ENCODE results near the gene SERPINB11.
"Not testable (repeated sequence)": the region's sequence is repeated elsewhere in the genome, so short reads cannot be mapped to it uniquely, and the experiment has no call there.

SERPINB11 gene

DNA sequence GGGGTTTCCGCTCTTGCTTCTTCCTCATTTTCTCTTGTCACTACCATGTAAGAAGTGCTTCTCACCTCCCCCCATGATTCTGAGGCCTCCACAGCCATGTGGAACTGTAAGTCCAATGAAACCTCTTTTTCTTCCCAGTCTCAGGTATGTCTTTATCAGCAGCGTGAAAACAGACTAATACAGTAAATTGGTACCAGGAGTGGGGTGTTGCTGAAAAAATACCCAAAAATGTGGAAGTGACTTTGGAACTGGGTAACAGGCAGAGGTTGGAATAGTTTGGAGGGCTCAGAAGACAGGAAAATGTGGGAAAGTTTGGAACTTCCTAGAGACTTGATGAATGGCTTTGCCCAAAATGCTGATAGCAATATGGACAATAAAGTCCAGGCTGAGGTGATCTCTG, 57.0 kb downstream of the SERPINB11 start:
- H3K4me3 Mint-ChIP-seq, H3K36me3 Mint-ChIP-seq: not testable (repeated sequence)

GRCh38 chr18:63762518-63762917, 59.8 kb downstream of the SERPINB11 start:
- Mint-ChIP-seq H3K9me3 (ENCODE audit: low read depth) (peaks cover 18% of the 10 kb centered on the region), H3K27me3 (peaks cover 3% of the 10 kb centered on the region), H3K4me3 (no peak overlapping the region), H3K27ac (no peak overlapping the region), H3K36me3 (peaks cover 4% of the 10 kb centered on the region), H3K4me1 (ENCODE audit: low read depth) (no peaks in the 10 kb centered on the region)

More for the DNA sequence above, 57.0 kb downstream of the SERPINB11 start:
- peaks cover 18% of the 10 kb centered on the region for H3K9me3 Mint-ChIP-seq (ENCODE audit: low read depth)
- H3K27ac Mint-ChIP-seq; H3K27me3 Mint-ChIP-seq; H3K4me1 Mint-ChIP-seq (ENCODE audit: low read depth): not testable (repeated sequence)

GRCh38 chr18:63763831-63764600, 61.3 kb downstream of the SERPINB11 start:
- Mint-ChIP-seq H3K36me3 (peaks cover 4% of the 10 kb centered on the region), H3K27me3 (peaks cover 3% of the 10 kb centered on the region), H3K4me3 (no peak overlapping the region), H3K9me3 (ENCODE audit: low read depth) (peaks cover 13% of the 10 kb centered on the region), H3K4me1 (ENCODE audit: low read depth) (no peaks in the 10 kb centered on the region), H3K27ac (no peak overlapping the region)

DNA sequence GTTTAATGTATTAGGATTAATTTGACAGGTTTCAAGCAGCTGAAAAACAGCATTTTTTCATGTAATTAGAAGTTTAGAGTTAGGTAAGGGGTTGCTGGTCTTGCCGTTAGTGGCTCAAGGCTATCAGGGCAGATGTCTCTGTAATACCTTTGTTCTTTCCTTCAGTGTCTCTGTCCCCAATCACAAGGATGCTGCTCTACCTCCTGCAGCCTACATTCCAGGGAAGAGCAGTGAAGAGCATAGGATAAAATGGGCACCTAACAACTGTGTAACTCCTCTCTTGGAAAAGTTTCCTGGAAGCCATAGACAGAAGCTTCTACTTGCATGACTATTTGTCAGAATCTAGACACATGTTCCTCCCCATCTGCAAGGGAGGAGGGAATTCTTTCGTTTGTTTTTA, 63.1 kb downstream of the SERPINB11 start:
- peaks cover 5% of the 10 kb centered on the region for H3K27me3 Mint-ChIP-seq
- H3K9me3 Mint-ChIP-seq (ENCODE audit: low read depth): peaks cover 4% of the 10 kb centered on the region
- H3K27ac Mint-ChIP-seq: no peak overlapping the region
- H3K4me3 Mint-ChIP-seq: no peak overlapping the region
- H3K4me1 Mint-ChIP-seq (ENCODE audit: low read depth): no peaks in the 10 kb centered on the region
- no peaks in the 10 kb centered on the region for H3K36me3 Mint-ChIP-seq

Measured in activated naive CD8-positive, alpha-beta T cell (primary cell).